ENCODE results near the gene PPP1R2. TPM values are rescaled to one million over a fixed set of nuclear protein-coding genes. Genes with fewer than 3 reads are reported as not detected.

The PPP1R2 gene
- total RNA-seq, 1 donor from 2014 or later = 28.2 TPM

DNA sequence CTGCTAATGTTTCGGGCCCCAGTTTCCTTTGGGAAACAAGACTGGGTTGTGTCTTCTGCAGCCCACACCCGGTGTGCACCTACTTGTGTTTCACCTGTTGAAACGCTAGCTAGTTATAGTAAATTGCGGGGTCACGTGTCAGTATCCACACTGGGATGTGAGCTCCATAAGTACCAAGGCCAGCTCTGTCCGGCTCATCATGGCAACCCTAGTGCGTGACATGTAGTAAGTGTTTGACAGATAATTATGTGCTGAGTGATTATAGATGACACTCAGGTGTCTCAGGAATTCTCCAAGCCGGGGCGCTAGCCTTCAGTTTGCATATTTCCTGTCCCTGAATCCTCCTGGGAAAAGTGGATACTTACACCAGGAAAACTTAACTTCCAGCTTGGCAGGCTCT, 27.8 kb upstream of the PPP1R2 start:
- ATAC-seq (ENCODE audit: poor library complexity) = no peak

DNA sequence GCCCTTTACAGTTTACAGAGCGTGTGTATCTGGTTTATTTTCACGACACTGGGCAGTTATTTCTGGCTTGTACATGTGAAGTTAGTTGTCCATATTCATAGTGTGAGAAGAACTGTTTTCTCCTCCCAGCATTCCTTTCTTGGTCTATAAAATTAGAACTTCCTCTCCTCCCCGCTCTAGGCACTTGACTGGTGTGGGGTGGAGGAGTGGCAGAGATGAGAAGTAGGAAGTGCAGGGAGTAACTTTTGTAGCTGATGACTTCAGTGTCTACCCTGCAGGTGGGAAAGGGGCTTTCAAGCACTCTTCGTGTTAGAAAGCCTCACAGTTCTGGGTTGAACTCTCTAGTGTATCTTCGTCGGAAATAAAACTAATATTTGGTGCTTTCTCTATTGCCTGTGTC, 27.2 kb upstream of the PPP1R2 start:
- ATAC-seq (ENCODE audit: poor library complexity) (no peak), DNase-seq (no peak)
- intact Hi-C loops (cut with DNase I) = no loop called here

More for the DNA sequence above, 27.8 kb upstream of the PPP1R2 start:
- no peak for DNase-seq
- intact Hi-C loops (cut with DNase I) = no loop called here

DNA sequence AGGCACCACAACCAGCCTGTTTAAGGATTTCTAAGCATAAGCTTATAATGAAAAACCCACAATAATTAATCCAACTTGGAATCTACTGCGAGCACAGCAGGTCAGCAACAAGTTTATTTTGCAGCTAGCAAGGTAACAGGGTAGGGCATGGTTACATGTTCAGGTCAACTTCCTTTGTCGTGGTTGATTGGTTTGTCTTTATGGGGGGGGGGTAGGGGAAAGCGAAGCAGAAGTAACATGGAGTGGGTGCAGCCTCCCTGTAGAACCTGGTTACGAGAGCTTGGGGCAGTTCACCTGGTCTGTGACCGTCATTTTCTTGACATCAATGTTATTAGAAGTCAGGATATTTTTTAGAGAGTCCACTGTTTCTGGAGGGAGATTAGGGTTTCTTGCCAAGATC, 25.5 kb upstream of the PPP1R2 start:
- ATAC-seq (ENCODE audit: poor library complexity) = no peak
- intact Hi-C loops (cut with DNase I) = no loop called here

DNA sequence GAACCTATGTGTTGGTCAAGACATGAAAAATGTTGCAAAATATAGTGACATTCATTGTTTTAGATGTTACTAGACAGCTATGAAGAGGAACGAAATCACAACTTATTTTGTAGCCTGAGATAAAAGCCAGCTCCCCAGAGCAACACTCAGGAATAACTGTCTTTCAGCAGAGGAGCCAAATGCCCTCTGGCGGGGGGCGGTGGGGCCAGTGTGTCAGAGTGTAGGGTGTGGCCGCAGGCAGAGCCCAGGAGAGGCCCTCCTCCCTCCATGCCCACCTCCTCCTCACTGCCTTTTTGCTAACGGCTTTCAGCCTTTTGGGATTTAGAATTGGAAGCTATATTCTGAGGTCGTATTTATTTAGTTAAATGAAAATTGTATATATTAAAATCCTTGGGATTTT, 23.7 kb upstream of the PPP1R2 start:
- intact Hi-C loops (cut with DNase I) = no loop called here
- no peak for DNase-seq
- no peak for ATAC-seq (ENCODE audit: poor library complexity)

More for the DNA sequence above, 25.5 kb upstream of the PPP1R2 start:
- DNase-seq = no peak

DNA sequence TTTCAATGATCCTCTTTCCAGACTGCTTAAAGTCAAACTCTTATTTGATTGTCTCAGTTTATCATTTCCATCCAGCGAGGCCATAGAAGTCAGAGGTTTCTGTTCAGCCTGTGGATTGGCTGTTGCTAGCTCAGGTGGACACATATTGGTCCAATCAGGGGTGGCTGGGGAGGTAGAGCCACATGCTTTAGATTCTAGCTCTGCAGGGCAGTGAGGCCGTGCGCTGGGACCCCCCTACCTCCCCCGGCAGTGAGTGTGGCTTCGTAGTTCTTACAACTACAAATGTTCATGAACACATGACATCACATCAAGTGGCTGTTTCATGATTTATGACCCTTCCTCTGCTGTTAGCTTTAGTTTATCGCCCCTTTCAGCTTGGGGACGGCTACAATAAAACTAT, 22.6 kb upstream of the PPP1R2 start:
- ATAC-seq (ENCODE audit: poor library complexity) = no peak
- intact Hi-C loops (cut with DNase I) = no loop called here
- no peak for DNase-seq

DNA sequence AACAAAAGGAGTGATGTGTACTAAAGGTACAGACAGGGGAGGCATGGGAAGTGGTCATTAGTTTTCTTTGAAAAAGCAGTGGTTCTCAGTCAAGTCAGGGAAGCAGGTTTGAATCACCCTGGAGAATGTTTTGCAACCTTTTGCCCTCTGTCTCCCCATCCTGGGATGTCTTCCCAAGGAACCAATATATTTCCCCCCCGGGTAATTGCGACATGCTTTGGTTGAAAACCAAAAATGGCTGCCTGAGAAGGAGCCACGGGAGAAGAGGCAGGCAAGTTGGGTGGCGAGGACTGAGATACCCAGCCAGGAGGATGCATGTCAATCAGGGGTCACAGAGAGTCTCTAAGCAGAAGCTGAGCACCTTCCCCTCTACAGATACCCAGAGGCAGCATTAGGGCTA, 20.2 kb upstream of the PPP1R2 start:
- no peak for ATAC-seq (ENCODE audit: poor library complexity)
- intact Hi-C loops (cut with DNase I) = no loop called here
- no peak for DNase-seq

DNA sequence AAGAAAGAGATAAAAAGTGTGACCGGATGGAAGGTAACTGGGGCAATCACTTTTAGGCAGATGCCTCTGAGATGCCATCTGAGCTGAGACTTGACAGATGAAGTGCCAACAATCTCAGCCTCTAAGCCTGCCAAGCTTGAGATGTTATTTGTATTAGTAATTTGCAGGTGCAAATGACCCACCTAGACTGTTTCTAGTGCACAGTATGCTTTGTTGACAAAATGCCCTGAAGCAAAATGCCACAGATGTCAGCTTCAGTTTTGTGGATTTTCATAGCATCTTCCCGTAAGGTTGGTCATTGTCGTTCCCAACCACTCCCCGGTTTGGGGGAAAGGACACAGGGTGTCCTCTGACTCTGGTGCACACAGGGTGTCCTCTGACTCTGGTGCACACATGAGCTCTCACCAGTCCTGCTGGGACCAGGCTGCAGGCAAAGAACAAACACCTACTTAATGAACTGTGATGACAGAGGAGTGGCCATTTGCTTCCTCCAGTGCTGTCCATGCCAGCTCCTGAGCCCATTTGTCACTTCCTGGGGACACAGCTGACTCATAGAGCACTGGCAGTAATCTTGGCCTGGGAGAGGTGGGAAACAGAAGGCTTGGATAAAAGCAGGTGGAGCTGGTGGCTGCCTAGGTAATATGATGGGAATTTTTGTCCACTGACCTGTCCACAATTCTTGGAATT, 16.7 kb upstream of the PPP1R2 start:
- intact Hi-C loops (cut with DNase I) = no loop called here
- DNase-seq = no peak
- no peak for ATAC-seq (ENCODE audit: poor library complexity)

DNA sequence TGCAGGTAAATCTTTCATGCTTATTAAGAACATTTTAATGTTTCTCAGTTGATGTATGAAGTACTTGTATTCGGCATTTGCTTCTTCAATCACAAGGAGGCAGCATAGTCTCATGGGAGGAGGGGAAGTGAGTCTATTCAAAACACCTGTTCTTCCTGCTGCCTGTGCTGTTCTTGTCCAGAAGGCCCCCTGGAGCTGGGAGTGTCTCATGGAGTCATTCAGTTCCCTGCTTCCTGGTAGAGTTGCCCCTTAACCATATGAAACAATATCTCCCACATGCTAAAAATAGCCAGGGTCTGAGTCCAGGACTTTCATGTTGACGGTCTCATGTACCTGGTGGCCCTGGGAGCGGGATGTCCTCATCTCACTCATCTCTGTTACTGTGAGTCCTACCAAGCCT, 15.5 kb upstream of the PPP1R2 start:
- intact Hi-C loops (cut with DNase I) = no loop called here
- DNase-seq (no peak), ATAC-seq (ENCODE audit: poor library complexity) (peak; percentile 39)

DNA sequence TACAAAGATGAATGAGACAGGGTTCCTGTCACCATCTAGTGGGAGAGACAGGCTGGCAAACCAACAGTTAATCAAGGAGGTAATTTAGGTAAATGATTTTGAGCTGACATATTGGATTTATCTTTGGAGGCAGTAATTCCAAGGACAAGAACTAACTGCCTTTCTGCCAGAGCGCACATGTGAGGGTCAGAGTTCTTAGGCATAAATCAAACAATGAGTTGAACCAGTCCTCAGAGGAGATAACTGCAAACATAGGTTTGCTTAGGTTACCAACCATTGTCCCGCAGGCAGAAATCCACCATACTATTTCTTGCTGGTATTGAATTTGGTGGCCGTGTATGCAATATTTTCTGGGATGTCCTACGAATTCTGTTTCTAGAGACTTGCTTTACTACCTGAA, 14.2 kb upstream of the PPP1R2 start:
- no peak for DNase-seq
- intact Hi-C loops (cut with DNase I) = no loop called here
- no peak for ATAC-seq (ENCODE audit: poor library complexity)

DNA sequence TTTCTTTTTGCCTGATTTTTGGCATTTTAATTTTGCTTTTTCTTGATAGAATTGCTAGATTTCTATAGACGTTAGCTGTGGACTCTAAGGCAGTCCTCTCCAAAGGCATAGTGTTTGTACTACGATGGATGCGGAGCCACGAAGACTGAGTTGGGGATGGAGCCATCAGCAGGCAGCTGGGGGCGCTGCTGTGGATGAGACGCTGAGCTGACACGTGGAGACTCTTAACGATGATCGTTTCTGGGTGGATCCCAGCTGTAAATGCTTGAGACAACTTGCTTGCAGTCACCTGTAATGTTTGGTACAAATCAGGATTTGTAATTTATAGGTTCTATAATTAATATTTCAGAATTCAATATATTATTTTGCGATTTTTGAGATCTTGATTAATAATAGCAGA, 13.3 kb upstream of the PPP1R2 start:
- DNase-seq = no peak
- intact Hi-C loops (cut with DNase I) = no loop called here

DNA sequence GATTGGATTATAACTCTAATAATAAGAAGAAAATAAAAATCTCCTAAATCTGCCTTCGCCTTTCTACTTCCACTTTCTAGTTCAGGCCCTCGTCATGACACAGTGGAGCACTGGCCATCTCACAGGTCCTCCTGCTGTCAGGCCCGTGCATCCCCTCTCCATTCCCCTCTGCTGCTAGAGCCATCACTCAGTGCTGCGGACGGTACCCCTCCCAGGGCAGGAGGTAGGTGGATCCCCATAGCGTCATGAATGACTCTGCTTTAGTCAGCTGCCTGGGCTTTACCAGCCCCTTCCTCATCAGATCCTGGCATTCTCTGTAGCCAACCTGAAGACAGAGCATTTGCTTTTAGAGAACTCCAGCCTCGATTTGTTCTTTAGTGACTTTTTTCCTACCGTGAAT, 12.0 kb upstream of the PPP1R2 start:
- intact Hi-C loops (cut with DNase I) = no loop called here
- DNase-seq (no peak), ATAC-seq (ENCODE audit: poor library complexity) (no peak)

More for the DNA sequence above, 13.3 kb upstream of the PPP1R2 start:
- ATAC-seq (ENCODE audit: poor library complexity) = no peak

DNA sequence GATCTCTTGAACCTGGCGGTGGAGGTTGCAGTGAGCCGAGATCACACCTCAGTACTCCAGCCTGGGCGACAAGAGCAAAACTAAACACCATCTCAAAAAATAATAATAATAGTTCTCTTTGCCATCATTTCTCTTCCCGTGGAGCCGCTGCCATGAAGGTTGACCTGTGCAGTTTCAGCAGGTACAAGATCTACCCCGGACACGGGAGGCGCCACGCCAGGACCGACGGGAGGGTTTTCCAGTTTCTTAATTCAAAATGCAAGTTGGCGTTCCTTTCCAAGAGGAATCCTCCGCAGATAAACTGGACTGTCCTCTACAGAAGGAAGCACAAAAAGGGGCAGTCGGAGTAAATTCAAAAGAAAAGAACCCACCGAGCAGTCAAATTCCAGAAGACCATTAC, 11.3 kb upstream of the PPP1R2 start:
- DNase-seq = no peak
- ATAC-seq (ENCODE audit: poor library complexity) = no peak
- intact Hi-C loops (cut with DNase I) = no loop called here

DNA sequence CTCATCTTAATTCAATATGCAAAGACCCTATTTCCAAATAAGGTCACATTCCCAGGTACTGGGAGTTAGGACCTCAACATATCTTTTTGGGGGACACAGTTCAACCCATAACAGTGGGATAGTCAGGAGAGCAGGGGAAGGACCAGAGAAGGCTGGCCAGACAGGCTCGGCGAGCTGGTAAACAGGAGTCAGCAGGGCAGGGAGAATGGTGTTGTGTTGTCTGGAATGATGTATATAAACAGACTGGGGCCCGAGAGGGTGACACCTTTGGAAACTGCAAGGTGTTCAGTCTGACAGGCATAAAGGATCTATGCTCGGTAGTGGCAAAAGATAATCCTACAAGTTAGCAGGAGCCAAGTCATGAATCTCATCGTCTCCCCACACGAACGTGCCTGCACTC, 10.1 kb upstream of the PPP1R2 start:
- no peak for ATAC-seq (ENCODE audit: poor library complexity)
- no peak for DNase-seq
- intact Hi-C loops (cut with DNase I) = no loop called here

DNA sequence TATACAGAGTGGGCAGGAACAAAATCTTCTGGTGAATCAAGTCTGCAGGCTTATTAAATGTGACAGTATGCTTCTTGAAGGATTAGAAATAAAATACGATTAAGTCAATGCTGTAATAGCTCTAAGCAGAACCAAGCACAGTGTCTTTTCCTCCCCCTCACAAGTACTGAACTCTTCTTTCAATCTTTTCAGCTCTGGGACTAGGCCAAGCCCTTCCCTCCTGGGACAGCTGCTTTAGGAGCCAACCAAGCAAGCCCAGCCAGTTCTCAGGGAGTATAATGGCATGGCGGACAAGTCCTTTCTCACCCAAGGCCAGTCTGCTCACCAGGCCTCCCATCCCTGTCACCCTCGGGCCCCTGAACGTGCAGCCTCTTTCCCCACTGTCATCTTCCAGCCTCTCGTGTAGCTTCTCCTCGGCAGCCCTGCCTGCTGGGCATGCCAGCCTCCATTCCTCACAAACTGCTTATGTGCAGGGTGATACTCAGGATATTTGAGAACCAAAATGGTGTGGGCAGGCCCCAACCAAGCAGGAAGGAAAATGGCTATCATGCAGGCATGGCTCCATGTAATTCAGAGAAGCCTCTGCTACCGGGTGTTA, 8.4 kb upstream of the PPP1R2 start:
- DNase-seq (peak; percentile 71), ATAC-seq (ENCODE audit: poor library complexity) (peak; percentile 74)
- intact Hi-C loops (cut with DNase I) = no loop called here

DNA sequence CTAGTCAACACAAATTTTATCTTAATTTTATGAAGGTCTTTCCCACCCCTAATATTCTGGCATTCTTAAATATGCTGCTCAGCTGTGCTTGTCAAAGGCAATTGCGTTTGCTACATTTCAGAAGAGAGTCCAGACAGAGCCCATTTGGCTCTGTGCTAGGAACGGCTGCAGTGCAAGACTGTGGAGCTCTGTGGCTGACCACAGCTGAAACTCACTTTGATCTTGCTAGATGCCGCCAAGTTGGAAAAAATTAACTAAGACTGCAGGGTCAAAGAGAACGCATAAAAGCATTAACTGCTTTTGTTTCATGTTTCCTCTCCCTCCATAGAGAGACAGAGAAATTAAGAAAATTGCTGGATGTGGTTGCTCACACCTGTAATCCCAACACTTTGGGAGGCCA, 7.6 kb upstream of the PPP1R2 start:
- ATAC-seq (ENCODE audit: poor library complexity) (peak; percentile 45), DNase-seq (no peak)
- intact Hi-C loops (cut with DNase I) = no loop called here

DNA sequence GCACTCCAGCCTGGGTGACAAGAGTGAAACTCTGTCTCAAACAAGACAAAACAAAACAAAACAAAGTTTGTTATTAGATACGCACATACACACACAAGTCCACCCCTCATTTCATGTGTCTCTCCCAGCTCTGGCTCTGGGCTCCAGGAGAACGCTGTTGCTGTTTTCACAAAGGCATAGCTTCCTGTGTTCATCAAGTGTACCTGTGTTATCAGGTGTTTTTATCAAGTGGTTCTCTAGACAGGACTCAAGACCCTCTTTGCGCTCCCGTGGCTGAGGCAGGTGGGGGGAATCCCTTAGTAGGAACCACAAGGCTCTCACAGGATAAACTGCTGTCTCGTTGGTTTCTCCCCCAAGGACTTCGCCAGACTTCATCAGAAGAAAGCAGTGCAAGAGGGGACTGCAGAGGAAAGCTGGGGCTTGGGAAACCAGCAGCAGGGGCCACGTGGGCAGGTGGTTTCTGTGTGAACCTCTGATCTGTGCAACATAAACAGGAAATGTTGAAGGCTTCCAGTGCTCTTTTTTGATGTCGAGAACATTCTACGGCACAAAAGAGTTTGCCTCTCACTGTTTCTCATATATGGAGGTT, 6.9 kb upstream of the PPP1R2 start:
- intact Hi-C loops (cut with DNase I) = no loop called here
- DNase-seq = no peak
- ATAC-seq (ENCODE audit: poor library complexity) = no peak

DNA sequence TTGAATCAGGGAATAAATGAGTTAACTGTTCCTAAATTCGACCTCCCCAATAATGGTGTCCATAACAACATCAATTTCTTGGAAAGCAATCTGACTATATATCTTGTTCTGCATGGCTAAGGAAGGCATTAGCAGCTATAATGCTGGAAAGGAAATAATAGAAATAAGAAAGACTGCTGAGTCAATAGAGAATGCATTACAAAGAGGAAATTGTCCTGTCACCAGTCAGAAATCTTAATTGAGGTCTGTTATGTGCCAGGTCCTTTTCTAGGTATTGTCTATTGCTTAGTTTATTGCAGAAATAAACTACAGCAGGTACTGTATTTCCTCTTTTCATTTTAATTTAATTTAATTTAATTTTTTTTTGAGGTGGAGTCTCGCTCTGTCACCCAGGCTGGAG, 5.9 kb upstream of the PPP1R2 start:
- no peak for ATAC-seq (ENCODE audit: poor library complexity)
- DNase-seq = no peak
- intact Hi-C loops (cut with DNase I) = no loop called here

DNA sequence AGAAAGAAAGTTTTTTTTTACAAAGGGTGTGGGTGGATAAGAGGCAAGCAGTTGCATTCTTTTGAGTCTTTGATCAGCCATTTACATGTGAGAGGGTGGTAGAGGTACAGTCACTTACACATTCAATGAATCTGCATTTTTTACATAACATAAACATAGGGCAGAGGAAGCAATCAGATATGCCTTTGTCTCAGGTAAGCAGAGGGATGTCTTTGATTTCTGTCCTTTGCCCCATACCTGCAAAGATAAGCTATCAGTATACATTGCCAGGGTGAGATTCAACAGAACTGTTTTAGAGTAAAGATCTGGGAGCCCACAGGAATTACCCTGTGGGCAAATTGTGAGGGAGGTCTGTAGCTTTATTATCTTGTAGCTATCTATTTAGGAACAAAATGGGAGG, 5.4 kb upstream of the PPP1R2 start:
- ATAC-seq (ENCODE audit: poor library complexity) (no peak), DNase-seq (no peak)
- intact Hi-C loops (cut with DNase I) = no loop called here

DNA sequence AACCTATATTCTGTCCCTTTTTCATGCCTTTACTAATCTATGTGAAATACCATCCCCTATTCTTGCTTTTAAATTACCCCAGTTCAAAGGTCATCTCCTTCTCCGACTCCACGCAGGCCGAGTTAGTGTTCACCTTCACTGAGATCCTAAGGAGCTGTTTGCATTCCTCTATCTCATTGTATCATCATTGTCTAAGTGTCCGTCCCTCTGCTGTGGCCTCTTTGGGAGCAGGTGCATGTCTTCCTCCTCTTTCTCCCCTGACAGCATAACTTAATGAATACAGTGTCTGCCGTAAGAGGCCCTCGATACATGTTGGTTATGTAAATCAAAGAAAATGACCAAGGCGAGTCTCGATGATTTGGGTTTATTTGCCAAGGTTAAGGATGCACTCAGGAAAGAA, 4.9 kb upstream of the PPP1R2 start:
- DNase-seq (no peak), ATAC-seq (ENCODE audit: poor library complexity) (no peak)
- intact Hi-C loops (cut with DNase I) = no loop called here

DNA sequence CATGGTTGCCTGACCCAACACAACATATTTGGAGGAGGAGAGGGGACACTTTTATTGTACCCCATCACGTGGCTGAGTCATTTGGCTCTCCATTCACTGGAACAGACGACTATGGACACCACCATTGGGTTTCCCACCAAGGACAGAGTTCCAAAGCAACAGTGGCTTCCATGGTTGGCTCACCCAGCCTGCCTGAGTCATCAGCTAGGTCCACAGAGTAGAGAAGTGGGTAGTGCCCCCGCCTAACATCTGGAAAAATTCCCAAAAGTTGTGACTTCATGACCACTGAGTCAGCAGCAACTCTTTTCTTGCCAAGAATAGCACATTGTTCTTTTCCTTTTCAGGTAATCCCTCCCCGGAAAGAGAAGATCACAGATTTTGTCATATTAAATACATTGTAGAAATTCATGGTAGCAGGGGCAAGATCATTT, 3.0 kb upstream of the PPP1R2 start:
- intact Hi-C loops (cut with DNase I) = no loop called here
- ATAC-seq (ENCODE audit: poor library complexity) = no peak
- no peak for DNase-seq
